K562 treated with DMSO at 1 percent for 48 hours (cell line): ENCODE measurements around the gene UGT1A10. TPM values are rescaled to one million over a fixed set of nuclear protein-coding genes. Genes with fewer than 3 reads are reported as not detected.

Source experiments
- total RNA-seq: library from RNA; unstranded; fragments of 300-600 nt; gene quantifications from 2 replicates; pipeline ENCODE4 v1.2.3, GENCODE V29; 2022; ENCODE audit warnings: low replicate concordance; ENCODE audit errors: extremely low read depth

UGT1A10 gene
- total RNA-seq = not detected in 2 replicates

DNA sequence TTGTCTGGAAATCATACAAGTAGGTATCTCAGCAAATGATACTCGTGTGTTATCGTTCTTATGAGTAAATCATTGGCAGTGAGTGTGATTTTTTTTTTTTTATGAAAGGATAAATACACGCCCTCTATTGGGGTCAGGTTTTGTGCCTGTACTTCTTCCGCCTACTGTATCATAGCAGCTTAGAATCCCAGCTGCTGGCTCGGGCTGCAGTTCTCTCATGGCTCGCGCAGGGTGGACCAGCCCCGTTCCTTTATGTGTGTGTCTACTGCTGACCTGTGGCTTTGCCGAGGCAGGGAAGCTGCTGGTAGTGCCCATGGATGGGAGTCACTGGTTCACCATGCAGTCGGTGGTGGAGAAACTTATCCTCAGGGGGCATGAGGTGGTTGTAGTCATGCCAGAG lies at the start of gene UGT1A10:
UGT1A10 (plus strand) TSS at position 143 of the 400 bp plus-strand sequence; CDS start at position 218, 75 bp downstream.

DNA sequence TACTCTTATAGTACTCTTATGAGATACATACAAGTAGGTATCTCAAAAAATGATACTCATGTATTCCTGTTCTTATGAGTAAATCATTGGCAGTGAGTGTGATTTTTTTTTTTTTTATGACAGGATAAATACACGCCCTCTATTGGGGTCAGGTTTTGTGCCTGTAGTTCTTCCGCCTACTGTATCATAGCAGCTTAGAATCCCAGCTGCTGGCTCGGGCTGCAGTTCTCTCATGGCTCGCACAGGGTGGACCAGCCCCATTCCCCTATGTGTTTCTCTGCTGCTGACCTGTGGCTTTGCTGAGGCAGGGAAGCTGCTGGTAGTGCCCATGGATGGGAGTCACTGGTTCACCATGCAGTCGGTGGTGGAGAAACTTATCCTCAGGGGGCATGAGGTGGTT lies 18.8 kb upstream of the UGT1A10 start, which contains the start of gene UGT1A8:
UGT1A8 (plus strand) TSS at position 158 of the 400 bp plus-strand sequence; CDS start at position 233, 75 bp downstream.

DNA sequence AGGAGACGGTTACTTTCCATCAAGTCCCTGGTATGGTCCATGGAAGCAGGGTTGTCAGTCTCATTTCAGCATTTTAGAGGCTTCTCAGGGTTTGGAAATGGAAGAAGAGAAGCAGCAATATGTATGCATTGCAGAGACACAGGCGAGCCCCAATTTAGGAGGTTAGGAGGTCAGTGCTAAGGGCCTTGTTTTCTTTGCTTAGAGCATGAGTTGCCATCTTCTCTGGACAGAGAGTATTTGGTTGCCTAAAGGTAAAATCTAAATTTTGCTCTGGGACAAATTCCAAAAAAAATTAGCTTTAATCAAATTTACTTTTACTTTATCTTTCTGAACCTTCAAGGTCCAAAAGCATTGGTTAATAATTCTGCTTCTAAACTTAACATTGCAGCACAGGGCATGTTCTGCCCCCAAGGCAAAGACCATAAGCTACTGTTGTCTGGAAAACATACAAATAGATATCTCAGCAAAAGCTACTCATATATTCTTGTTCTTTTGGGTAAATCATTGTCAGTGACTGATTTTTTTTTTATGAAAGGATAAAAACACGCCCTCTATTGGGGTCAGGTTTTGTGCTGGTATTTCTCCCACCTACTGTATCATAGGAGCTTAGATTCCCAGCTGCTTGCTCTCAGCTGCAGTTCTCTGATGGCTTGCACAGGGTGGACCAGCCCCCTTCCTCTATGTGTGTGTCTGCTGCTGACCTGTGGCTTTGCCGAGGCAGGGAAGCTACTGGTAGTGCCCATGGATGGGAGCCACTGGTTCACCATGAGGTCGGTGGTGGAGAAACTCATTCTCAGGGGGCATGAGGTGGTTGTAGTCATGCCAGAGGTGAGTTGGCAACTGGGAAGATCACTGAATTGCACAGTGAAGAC lies 35.3 kb downstream of the UGT1A10 start, which contains the start of gene UGT1A9:
UGT1A9 (plus strand) TSS at position 609 of the 872 bp plus-strand sequence; CDS start at position 646, 37 bp downstream.

DNA sequence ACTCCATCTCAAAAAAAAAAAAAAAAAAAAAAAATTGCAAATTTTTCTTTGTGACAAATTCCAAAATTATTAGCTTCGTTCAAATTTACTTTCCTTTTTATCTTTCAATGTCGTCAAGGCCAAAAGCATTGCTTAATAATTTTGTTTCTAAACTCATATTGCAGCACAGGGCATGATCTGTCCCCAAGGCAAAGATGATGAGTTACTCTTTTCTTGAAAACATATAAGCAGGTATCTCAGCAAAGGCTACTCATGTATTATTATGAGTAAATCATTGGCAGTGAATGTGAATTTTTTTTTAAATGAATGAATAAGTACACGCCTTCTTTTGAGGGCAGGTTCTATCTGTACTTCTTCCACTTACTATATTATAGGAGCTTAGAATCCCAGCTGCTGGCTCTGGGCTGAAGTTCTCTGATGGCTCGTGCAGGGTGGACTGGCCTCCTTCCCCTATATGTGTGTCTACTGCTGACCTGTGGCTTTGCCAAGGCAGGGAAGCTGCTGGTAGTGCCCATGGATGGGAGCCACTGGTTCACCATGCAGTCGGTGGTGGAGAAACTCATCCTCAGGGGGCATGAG lies 45.4 kb downstream of the UGT1A10 start, which contains the start of gene UGT1A7:
UGT1A7 (plus strand) TSS at position 381 of the 579 bp plus-strand sequence; CDS start at position 418, 37 bp downstream.

DNA sequence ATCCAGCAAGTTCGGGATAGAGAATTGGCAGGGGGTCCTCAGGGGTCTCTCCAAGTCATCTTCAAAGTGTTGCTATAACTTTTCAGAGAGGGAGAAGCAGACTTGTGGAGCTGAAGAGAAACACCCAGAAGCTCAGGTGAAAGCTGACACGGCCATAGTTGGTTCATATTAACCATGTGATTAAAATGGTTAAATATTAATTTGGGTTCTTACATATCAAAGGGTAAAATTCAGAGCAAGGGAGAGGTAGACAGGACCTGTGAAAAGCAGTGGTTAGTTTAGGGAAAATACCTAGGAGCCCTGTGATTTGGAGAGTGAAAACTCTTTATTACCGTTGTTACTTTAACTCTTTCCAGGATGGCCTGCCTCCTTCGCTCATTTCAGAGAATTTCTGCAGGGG lies 56.4 kb downstream of the UGT1A10 start, which contains the start of gene UGT1A6:
UGT1A6 (plus strand) TSS at position 243 of the 400 bp plus-strand sequence; CDS start at position 358, 115 bp downstream.

DNA sequence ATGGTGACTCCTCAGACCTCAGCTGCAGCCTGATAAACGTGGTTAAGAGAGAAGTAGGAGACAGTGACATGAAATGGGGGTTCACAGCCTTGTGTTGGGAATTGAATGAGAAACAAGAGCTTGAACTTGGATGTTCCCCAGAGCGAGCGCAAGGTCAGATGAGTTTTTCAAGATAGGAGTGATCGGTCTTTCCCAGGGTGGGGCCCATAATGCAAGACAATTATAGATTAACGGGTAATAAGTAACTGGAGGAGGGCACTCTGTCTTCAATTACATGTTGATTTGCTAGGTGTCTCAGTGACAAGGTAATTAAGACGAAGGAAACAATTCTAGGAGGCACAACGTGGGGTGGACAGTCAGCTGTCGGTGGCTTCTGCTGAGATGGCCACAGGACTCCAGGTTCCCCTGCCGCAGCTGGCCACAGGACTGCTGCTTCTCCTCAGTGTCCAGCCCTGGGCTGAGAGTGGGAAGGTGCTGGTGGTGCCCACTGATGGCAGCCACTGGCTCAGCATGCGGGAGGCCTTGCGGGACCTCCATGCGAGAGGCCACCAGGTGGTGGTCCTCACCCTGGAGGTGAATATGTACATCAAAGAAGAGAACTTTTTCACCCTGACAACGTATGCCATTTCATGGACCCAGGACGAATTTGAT lies 76.5 kb downstream of the UGT1A10 start, which contains the start of gene UGT1A5:
UGT1A5 (plus strand) TSS at position 297 of the 651 bp plus-strand sequence; CDS start at position 382, 85 bp downstream.

DNA sequence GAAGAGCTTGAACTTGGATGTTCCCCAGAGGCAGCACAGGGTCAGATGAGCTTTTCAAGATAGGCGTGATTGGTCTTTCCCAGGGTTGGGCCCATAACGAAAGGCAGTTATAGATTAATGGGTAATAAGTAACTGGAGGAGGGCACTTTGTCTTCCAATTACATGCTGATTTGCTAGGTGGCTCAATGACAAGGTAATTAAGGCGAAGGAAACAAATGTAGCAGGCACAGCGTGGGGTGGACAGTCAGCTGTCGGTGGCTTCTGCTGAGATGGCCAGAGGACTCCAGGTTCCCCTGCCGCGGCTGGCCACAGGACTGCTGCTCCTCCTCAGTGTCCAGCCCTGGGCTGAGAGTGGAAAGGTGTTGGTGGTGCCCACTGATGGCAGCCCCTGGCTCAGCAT lies 82.3 kb downstream of the UGT1A10 start, which contains the start of gene UGT1A4:
UGT1A4 (plus strand) TSS at position 185 of the 400 bp plus-strand sequence; CDS start at position 270, 85 bp downstream.

DNA sequence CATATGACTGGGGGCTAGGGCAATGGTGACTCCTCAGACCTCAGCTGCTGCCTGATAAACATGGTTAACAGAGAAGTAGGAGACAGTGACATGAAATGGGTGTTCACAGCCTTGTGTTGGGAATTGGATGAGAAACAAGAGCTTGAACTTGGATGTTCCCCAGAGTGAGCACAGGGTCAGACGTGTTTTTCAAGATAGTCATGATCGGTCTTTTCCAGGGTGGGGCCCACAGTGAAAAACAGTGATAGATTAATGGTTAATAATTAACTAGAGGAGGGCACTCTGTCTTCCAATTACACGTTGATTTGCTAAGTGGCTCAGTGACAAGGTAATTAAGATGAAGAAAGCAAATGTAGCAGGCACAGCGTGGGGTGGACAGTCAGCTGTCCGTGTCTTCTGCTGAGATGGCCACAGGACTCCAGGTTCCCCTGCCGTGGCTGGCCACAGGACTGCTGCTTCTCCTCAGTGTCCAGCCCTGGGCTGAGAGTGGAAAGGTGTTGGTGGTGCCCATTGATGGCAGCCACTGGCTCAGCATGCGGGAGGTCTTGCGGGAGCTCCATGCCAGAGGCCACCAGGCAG lies 92.6 kb downstream of the UGT1A10 start, which contains the start of gene UGT1A3:
UGT1A3 (plus strand) TSS at position 320 of the 579 bp plus-strand sequence; CDS start at position 405, 85 bp downstream.

DNA sequence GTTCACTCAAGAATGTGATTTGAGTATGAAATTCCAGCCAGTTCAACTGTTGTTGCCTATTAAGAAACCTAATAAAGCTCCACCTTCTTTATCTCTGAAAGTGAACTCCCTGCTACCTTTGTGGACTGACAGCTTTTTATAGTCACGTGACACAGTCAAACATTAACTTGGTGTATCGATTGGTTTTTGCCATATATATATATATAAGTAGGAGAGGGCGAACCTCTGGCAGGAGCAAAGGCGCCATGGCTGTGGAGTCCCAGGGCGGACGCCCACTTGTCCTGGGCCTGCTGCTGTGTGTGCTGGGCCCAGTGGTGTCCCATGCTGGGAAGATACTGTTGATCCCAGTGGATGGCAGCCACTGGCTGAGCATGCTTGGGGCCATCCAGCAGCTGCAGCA lies 123.8 kb downstream of the UGT1A10 start, which contains the start of gene UGT1A1:
UGT1A1 (plus strand) TSS at position 228 of the 400 bp plus-strand sequence; CDS start at position 246, 18 bp downstream.

DNA sequence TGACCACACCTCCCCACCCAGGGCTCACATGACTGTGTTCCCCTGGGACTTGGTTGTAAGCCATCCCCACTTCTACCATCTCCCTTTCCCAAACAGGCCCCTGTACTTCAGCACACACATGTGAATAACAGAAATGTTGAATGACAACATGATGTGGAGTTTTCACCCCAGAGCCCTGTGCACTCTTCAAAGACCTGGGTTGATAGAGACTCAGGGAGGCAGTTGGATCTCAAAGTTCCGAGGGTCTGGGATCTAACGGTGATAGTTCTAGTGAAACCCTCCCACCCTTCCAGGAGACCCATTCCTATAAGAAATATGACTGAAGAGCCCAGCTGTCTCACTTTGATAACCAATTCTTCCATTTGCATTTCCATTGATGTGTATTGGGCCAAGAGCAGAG lies 141.8 kb downstream of the UGT1A10 start, which contains the start of gene MROH2A:
MROH2A (plus strand) TSS at position 301 of the 400 bp plus-strand sequence. CDS start 1,029 bp downstream, outside the sequence.

Other genes with a start within 250 kb of the UGT1A10 start
- gene USP40, start 69.7 kb upstream of the UGT1A10 start, total RNA-seq = not detected in 2 replicates
- gene UGT1A8, start 18.8 kb upstream of the UGT1A10 start, total RNA-seq = not detected in 2 replicates
- gene UGT1A9, start 35.5 kb downstream of the UGT1A10 start, total RNA-seq = not detected in 2 replicates
- not detected in 2 replicates for gene UGT1A7, start 45.5 kb downstream of the UGT1A10 start, total RNA-seq
- gene UGT1A6, start 56.4 kb downstream of the UGT1A10 start, total RNA-seq = not detected in 2 replicates
- gene UGT1A5, start 76.5 kb downstream of the UGT1A10 start, total RNA-seq = not detected in 2 replicates
- not detected in 2 replicates for gene UGT1A4, start 82.3 kb downstream of the UGT1A10 start, total RNA-seq
- not detected in 2 replicates for gene UGT1A3, start 92.6 kb downstream of the UGT1A10 start, total RNA-seq
- not detected in 2 replicates for gene UGT1A1, start 123.8 kb downstream of the UGT1A10 start, total RNA-seq
- gene MROH2A, start 141.9 kb downstream of the UGT1A10 start, total RNA-seq = not detected in 2 replicates
- gene HJURP, start 218.1 kb downstream of the UGT1A10 start, total RNA-seq = not detected in 2 replicates